LNCAP (cell line): ENCODE data around the gene SSBP2.

Source experiments
- TF ChIP-seq, protein P1 (sequence below): fragments of 450-650 bp; IDR thresholded peaks from 2 replicates; pipeline ENCODE4 v1.5.1; 2017; ENCODE audit warnings: mild to moderate bottlenecking

The SSBP2 gene

DNA sequence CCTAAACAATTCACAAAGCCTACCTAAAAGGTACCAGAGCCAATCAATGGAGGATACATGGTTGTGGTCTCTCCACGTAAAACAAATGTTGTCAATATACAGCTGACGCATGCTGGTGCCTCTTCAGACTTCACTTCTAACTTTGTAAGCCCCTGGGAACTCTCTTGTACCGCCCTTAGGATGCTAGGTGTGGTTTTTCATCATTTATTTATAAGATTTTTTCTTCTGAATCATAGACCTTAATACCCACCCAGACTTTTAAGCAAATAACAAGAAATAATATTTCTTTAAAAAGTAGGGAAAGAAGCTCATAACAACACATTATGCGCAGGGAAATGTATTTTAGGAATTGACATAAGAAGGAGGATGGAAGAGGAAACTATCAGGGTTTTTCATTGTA, 33.0 kb downstream of the SSBP2 start:
- TF ChIP-seq, protein P1, sequence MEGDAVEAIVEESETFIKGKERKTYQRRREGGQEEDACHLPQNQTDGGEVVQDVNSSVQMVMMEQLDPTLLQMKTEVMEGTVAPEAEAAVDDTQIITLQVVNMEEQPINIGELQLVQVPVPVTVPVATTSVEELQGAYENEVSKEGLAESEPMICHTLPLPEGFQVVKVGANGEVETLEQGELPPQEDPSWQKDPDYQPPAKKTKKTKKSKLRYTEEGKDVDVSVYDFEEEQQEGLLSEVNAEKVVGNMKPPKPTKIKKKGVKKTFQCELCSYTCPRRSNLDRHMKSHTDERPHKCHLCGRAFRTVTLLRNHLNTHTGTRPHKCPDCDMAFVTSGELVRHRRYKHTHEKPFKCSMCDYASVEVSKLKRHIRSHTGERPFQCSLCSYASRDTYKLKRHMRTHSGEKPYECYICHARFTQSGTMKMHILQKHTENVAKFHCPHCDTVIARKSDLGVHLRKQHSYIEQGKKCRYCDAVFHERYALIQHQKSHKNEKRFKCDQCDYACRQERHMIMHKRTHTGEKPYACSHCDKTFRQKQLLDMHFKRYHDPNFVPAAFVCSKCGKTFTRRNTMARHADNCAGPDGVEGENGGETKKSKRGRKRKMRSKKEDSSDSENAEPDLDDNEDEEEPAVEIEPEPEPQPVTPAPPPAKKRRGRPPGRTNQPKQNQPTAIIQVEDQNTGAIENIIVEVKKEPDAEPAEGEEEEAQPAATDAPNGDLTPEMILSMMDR = no peak

DNA sequence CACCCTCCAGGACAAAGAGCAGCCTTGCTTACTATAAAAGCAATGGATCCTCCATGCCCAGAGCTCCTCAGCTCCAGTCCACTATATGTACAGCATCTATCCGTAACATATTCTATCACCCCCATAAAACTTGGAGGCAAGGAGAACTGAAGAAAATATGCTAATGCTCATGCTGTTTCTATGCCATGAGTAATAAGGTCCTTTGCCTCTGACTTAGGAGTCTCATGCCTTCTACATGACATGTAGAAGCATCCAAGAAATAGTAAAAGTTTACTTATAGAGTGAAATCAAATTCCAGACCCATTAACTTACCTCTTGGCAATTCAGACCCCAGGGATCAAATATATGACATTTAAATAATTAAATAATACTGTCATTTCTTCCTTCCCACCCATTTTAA, 33.7 kb downstream of the SSBP2 start:
- TF ChIP-seq, protein P1 = no peak

DNA sequence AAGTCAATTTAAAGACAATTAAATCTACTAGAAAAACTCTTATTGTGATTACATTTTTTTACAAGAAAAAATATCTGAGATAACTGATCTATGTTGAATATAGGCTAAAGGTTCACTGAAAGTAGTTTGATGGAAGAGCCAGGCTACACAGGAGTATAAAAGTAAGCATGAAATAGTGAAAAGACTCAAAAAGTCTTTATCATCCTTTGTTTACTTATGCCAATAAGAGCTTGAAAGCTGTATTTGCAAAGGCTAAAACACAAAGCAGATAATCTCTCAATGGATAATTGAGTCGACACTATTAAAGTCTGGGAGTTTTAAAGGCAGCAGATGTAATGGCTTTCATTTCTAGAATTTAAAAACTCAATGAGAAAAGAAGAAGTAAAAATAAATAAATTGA, 42.0 kb downstream of the SSBP2 start:
- TF ChIP-seq, protein P1 = no peak

DNA sequence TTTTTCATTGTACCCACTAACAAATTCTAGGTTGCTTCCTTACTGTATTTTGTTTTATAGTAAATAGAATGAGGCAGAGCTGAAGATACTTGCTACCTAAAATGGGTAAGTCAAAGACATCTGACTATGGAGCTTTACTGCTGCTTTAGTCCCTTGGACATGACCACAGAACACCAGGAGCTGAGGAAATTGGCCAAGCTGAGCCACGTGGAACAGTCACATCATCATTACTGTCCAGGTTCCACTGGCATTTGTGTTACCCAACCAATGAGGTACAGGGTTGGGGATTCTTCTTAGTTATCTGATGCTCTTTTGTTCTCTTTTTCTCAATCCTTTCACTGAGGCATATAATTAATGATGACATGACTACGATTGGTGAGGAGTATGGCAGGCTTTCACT, 47.1 kb downstream of the SSBP2 start:
- TF ChIP-seq, protein P1 = no peak

DNA sequence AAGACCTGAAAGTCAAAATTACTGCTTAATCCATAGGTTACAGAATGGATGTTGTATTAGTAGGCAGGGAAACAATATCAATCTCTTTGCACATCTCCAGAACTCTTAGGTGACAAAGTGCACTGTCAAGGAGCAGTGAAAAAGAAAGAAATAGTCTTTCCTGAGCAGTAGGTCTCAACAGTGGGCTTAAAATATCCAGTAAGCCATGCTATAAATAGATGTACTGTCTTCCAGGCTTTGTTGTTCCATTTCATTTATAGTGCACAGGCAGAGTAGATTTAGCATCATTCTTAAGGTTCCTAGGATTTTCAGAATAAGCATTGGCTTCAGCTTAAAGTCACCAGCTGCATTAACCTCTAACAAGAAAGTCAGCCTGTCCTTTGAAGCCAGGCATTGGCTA, 50.7 kb downstream of the SSBP2 start:
- TF ChIP-seq, protein P1 = no peak

DNA sequence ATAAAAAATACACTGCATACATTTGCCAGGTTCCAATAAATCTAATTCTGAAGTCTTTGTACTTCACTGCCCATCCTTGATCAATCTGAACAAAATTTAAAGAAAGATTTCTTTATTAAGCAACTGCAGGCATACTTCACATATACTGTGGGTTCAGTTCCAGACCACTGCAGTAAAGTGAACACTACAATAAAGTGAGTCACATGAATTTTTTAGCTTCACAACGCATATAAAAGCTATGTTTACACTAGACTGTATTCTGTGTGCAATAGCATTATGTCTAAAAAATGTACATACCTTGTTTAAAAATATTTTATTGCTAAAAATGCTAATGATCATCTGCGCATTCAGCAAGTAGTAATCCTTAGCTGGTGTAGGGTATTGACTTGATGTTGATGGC, 52.1 kb downstream of the SSBP2 start:
- TF ChIP-seq, protein P1 = no peak

DNA sequence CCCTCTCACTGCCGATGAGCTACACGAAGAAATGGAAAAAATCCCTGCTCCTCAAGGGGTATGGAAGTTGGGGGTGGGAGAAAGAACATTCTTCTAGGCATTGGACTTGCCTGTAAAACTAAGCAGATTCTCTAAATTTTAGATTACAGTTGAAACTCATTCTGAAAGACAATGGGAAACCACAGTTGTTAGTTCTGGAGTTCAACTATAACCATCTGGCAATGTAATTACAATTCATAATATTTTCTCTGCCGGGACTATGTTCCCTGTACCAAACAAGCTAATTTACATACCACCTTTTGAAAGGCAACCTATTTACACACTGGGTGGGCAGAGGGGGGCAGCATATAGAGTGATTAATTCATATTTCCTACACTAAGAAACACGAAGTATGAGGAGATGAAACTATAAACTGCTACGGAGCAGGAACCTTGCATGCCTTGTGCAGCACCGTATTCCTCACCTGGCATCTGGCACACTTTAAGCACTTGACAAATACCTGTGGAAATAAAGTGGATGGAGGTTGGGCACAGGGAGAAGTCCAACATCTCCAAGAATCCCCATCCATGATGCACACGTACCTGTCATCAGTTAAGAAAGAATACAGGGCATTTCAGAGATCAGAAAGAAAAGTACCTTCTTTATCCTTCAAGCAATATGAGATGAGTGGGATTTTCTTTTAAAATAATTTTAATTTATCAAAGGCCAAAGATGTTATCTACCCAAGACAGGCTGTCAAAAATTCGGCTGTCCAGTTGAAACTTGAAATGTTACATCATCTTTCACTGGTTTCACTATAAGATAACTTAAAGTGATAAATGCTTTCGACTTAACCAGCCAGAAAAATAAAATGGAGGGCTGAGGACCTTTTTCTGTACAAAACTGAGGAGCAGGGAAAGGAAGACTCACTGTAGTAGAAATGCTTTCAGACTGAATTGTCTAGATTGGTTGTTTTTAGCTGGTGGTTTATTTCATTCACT, 54.2 kb downstream of the SSBP2 start:
- TF ChIP-seq, protein P1 = no peak
